ENCODE measurements around the gene OGFOD1.

OGFOD1 gene

GRCh38 chr16:56428091-56428490 is 23.3 kb upstream of the OGFOD1 start:
- no peak for DNase-seq

- DNase-seq, result no peak
These were observed 15.1 kb upstream of the OGFOD1 start for GRCh38 chr16:56436258-56436657.

GRCh38 chr16:56438038-56438437 is 13.3 kb upstream of the OGFOD1 start:
- DNase-seq, result no peak

- DNase-seq, result no peak
These were observed 4.1 kb upstream of the OGFOD1 start for GRCh38 chr16:56447286-56447685.

GRCh38 chr16:56448005-56448404 is 3.3 kb upstream of the OGFOD1 start:
- no peak for DNase-seq

GRCh38 chr16:56450275-56450985 is 924 bp upstream of the OGFOD1 start:
- no peak for DNase-seq

- DNase-seq, result no peak
These were observed 667 bp downstream of the OGFOD1 start for GRCh38 chr16:56451753-56452689.

- DNase-seq, result no peak
These were observed 6.6 kb downstream of the OGFOD1 start for GRCh38 chr16:56457927-56458470.

- no peak for DNase-seq
These were observed 8.7 kb downstream of the OGFOD1 start for GRCh38 chr16:56460101-56460500.

GRCh38 chr16:56462064-56462796 is 10.9 kb downstream of the OGFOD1 start:
- no peak for DNase-seq

GRCh38 chr16:56463153-56463552 is 11.8 kb downstream of the OGFOD1 start:
- DNase-seq, result no peak

- no peak for DNase-seq
These were observed 15.0 kb downstream of the OGFOD1 start for GRCh38 chr16:56466344-56466743.

- DNase-seq, result no peak
These were observed 17.4 kb downstream of the OGFOD1 start for GRCh38 chr16:56468800-56469199.

- DNase-seq, result no peak
These were observed 18.4 kb downstream of the OGFOD1 start for GRCh38 chr16:56469748-56470147.

GRCh38 chr16:56470232-56470631 is 18.9 kb downstream of the OGFOD1 start:
- DNase-seq, result no peak

GRCh38 chr16:56470666-56471065 is 19.3 kb downstream of the OGFOD1 start:
- DNase-seq, result no peak

GRCh38 chr16:56475201-56475600 is 23.8 kb downstream of the OGFOD1 start:
- DNase-seq, result no peak

GRCh38 chr16:56477096-56477878 is 25.9 kb downstream of the OGFOD1 start:
- DNase-seq, result no peak

GRCh38 chr16:56478281-56479049 is 27.1 kb downstream of the OGFOD1 start:
- no peak for DNase-seq

- DNase-seq, result no peak
These were observed 28.1 kb downstream of the OGFOD1 start for GRCh38 chr16:56479469-56479868.

- no peak for DNase-seq
These were observed 29.6 kb downstream of the OGFOD1 start for GRCh38 chr16:56480776-56481467.
